H1 (cell line): ENCODE measurements around the gene GALR1. TPM values are rescaled to one million over a fixed set of nuclear protein-coding genes. Genes with fewer than 3 reads are reported as not detected.

Source experiments
- BRCA1 ChIP-seq: IDR thresholded peaks from 2 replicates; pipeline ENCODE4 v1.6.1; 2012; ENCODE audit warnings: low read depth, low read length, improper control_type of control experiment
- CEBPB ChIP-seq: IDR thresholded peaks from 2 replicates; pipeline ENCODE4 v1.6.1; 2012; ENCODE audit warnings: low read depth, low read length
- RAD21 ChIP-seq, 2 experiments: IDR thresholded peaks in 1 of 2; conservative IDR thresholded peaks in 1 of 2; 2 replicates each; pipeline ENCODE4 v1.6.1; 2011; ENCODE audit warnings: low read depth in 2 of 2, low read length in 2 of 2, improper control_type of control experiment in 1 of 2, inconsistent platforms in 1 of 2, mild to moderate bottlenecking in 1 of 2, moderate library complexity in 1 of 2
- SAP30 ChIP-seq: fragments of 300-600 bp; sonication (generic); IDR thresholded peaks from 2 replicates; pipeline ENCODE4 v1.7.1; 2012; ENCODE audit warnings: low read length, moderate library complexity, mild to moderate bottlenecking, inconsistent platforms; ENCODE audit not compliant: insufficient read depth, insufficient replicate concordance
- YY1 ChIP-seq: IDR thresholded peaks from 2 replicates; pipeline ENCODE4 v1.6.1; 2011; ENCODE audit warnings: low read depth, mild to moderate bottlenecking, low read length
- polyA plus RNA-seq, 7 experiments: library from polyadenylated mRNA; depleted of rRNA in 3 of 7; stranded (reverse) in 5 of 7; unstranded in 2 of 7; fragments of >200 nt in 5 of 7; fragments of 200-250 nt in 2 of 7; gene quantifications; 1 replicate in 5 of 7; 2 replicates in 1 of 7; 4 replicates in 1 of 7; pipeline versions ENCODE4 v1.2.1 to v1.2.3, GENCODE V29; 2011 to 2013; ENCODE audit warnings: missing spikeins in 2 of 7, mixed read lengths in 2 of 7
- total RNA-seq: library from RNA; stranded (reverse); fragmentation: NEBNext Ultra II Directional; extraction: Animal tissue kit (Norgen Biotek cat#: 25700); gene quantifications from 2 replicates; pipeline ENCODE4 v1.2.1, GENCODE V29; 2021

Gene GALR1
- total and polyA plus RNA-seq, 2 of the 8 experiments (the other 6 are each of a cell fraction or from before 2014, with no cell fraction given) = 0.09 to 1.6 TPM

DNA sequence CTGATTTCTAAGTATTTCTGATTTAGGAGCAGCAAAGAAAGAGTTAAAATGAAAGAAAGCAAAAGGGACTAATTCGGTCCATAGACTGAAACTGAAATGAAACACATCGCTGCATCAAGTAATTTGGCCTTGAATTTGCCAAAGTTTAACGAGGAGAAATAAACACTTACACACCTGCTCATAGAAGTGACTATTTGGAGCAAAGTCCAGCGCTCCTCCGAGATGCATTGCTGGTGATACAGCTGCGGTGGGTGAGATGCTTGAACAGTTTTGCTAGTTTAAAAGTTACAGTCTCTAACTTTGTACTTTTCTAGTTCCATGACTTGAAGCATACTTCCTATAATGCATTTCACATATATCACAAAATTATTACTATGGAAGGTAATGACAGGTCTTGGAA is 18.3 kb downstream of the GALR1 start (continued):
- TF ChIP-seq SAP30 = no peak
- TF ChIP-seq BRCA1 = no peak
- no peak for TF ChIP-seq YY1
- TF ChIP-seq RAD21 (IDR thresholded peaks at IDR 0.05 in 1 of 2, conservative IDR thresholded peaks at IDR 0.05 in 1 of 2; ENCODE audit: low read depth in 2 of 2, low read length in 2 of 2) = no peak
- TF ChIP-seq CEBPB = no peak
